Upper lobe of left lung (tissue), 4 donors: ENCODE results near the gene ANKRD61.

ENCODE experiments used
- EP300 ChIP-seq, 4 donors: sonication (generic); formaldehyde crosslinking; IDR thresholded peaks; one replicate each; pipeline ENCODE4 v1.5.1; 2017; ENCODE audit warnings: antibody characterized with exemption in 4 of 4, control low read depth in 2 of 4
- POLR2A ChIP-seq, 4 donors: fragments of 450-650 bp; IDR thresholded peaks; one replicate each; pipeline ENCODE4 v1.5.1; 2016 to 2017; ENCODE audit warnings: antibody characterized with exemption in 4 of 4, mild to moderate bottlenecking in 2 of 4
- TF ChIP-seq, protein P1 (sequence below), 6 experiments: fragments of 450-650 bp in 4 of 6; fragments of 200-600 bp in 2 of 6; sonication (generic) in 2 of 6; IDR thresholded peaks; one replicate each; pipeline ENCODE4 v1.5.1; 2016 to 2019; ENCODE audit warnings: antibody characterized with exemption in 6 of 6

DNA sequence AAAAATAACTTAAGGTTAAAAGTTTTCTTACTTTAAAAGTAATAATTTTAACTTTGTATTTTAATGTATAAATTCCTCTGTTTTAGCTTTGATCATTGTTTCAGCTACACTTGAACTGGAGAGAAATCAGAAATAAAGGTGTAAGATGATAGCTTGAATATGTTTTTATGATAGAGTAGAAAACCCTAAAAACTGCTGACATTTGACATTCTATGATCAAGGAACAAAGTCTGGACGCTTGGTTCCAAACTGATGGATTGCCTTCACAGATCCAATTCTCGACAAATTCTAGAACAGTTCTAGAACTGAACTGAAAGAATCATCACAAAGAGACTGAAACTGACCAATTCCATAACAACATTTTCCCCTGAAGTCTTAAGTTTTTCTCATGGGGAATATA, at the start of gene ANKRD61:
- TF ChIP-seq, protein P1, sequence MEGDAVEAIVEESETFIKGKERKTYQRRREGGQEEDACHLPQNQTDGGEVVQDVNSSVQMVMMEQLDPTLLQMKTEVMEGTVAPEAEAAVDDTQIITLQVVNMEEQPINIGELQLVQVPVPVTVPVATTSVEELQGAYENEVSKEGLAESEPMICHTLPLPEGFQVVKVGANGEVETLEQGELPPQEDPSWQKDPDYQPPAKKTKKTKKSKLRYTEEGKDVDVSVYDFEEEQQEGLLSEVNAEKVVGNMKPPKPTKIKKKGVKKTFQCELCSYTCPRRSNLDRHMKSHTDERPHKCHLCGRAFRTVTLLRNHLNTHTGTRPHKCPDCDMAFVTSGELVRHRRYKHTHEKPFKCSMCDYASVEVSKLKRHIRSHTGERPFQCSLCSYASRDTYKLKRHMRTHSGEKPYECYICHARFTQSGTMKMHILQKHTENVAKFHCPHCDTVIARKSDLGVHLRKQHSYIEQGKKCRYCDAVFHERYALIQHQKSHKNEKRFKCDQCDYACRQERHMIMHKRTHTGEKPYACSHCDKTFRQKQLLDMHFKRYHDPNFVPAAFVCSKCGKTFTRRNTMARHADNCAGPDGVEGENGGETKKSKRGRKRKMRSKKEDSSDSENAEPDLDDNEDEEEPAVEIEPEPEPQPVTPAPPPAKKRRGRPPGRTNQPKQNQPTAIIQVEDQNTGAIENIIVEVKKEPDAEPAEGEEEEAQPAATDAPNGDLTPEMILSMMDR (IDR thresholded peaks at IDR 0.05), result no peak
- TF ChIP-seq POLR2A (IDR thresholded peaks at IDR 0.05), result no peak
- no peak for TF ChIP-seq EP300 (IDR thresholded peaks at IDR 0.05)
